ENCODE results near the gene LAG3.

LAG3 gene

DNA sequence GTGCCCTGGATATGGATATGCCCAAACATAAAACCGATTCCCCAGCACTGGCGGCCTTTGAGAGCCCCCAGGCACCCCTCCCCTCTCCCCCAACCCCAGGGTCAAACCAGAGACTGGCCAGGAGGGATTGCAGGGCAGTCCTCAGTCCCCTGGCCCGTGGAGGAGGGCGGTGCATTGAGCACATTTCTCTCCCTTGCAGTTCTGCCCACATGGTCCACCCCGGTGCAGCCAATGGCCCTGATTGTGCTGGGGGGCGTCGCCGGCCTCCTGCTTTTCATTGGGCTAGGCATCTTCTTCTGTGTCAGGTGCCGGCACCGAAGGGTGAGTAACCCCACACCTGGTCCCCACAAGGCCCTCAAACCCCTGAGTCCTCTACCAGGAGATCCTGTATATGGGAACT lies 45.9 kb downstream of the LAG3 start:
- DNase-seq (ENCODE audit: low read depth, low spot score) = no peak
- no peak overlapping the region for H3K4me3 ChIP-seq (ENCODE audit: low read length)

DNA sequence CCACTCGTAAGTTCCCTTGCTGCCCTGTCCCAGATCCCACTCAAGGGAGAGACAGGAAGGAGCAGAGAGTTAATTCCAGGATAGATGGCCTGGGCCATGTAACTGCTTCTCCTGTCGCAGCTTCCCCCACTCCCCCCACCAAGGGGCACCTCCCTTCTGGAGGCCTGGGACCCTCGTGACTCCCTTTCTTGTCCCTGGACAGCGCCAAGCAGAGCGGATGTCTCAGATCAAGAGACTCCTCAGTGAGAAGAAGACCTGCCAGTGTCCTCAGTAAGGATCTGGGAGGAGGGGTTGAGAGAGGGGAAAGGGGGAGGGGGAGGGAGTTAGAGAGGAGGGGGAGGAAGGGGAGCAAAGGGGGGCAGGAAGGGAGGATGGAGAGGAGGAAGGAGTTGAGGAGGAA lies 46.3 kb downstream of the LAG3 start:
- no peak for DNase-seq (ENCODE audit: low read depth, low spot score)
- H3K4me3 ChIP-seq (ENCODE audit: low read length) = no peak overlapping the region

DNA sequence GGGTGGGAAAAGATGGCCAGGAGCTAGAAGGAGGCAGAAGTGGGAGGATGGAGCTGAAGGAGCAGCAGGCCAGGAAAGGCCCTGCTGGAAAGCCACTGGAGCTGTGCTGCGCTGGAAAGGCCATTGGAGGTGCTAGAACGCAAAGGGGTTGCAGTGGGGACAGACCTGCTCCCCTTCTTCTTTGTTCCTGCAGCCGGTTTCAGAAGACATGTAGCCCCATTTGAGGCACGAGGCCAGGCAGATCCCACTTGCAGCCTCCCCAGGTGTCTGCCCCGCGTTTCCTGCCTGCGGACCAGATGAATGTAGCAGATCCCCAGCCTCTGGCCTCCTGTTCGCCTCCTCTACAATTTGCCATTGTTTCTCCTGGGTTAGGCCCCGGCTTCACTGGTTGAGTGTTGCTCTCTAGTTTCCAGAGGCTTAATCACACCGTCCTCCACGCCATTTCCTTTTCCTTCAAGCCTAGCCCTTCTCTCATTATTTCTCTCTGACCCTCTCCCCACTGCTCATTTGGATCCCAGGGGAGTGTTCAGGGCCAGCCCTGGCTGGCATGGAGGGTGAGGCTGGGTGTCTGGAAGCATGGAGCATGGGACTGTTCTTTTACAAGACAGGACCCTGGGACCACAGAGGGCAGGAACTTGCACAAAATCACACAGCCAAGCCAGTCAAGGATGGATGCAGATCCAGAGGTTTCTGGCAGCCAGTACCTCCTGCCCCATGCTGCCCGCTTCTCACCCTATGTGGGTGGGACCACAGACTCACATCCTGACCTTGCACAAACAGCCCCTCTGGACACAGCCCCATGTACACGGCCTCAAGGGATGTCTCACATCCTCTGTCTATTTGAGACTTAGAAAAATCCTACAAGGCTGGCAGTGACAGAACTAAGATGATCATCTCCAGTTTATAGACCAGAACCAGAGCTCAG lies 47.0 kb downstream of the LAG3 start:
- no peak overlapping the region for H3K4me3 ChIP-seq (ENCODE audit: low read length)
- no peak for DNase-seq (ENCODE audit: low read depth, low spot score)

DNA sequence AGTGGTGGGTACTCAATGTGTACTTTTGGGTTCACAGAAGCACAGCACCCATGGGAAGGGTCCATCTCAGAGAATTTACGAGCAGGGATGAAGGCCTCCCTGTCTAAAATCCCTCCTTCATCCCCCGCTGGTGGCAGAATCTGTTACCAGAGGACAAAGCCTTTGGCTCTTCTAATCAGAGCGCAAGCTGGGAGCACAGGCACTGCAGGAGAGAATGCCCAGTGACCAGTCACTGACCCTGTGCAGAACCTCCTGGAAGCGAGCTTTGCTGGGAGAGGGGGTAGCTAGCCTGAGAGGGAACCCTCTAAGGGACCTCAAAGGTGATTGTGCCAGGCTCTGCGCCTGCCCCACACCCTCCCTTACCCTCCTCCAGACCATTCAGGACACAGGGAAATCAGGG lies 47.8 kb downstream of the LAG3 start:
- DNase-seq (ENCODE audit: low read depth, low spot score) = no peak
- no peak overlapping the region for H3K4me3 ChIP-seq (ENCODE audit: low read length)

DNA sequence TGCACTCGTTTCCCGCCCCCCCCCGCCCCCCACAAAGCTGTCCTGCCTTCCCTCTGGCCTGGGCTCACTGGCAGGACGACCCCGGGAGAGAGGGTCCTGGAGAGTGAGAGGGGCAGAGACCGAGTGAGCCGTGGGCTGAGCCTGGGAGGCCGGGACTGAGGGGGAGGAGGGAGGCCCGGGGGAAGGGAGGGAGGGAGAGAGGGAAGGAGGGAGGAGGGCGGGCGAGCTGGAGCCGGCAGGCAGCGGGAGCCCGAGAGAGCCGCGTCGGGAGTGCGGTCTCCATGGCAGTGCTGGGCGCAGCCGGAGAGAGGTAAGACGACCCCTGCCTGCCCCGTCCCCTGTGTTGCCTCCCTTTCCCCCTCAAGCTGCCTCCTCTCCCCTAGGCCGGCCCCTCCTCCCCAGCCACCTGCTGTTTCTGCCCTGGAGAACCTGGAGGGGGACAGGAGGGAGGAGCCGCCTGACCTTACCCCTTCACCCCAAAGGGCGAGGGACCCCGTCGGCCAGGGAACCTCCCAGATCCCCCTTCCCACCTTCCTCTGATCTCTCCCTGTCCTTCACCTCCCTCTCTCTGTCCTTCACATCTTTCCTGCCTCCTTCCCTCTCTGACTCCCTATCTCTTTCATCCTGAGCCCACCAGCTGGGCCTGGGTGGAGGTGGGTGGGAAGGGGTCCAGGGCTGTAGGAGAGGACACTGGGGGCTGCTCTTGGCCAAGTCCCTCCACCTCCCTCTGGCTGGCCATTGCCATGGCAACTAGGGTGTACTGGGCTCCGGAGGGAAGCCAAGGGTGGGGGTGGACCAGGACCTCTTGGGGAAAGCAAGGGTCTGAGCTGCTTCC lies 49.5 kb downstream of the LAG3 start, which contains the start of gene GPR162:
Gene GPR162, plus strand, starts transcription at position 231 of the 835 bp plus-strand sequence. CDS start 2,078 bp downstream, outside the sequence.
- peak within 1 kb of the TSS; percentile 42 for H3K4me3 ChIP-seq (ENCODE audit: low read length)
- DNase-seq (ENCODE audit: low read depth, low spot score) = no peak

DNA sequence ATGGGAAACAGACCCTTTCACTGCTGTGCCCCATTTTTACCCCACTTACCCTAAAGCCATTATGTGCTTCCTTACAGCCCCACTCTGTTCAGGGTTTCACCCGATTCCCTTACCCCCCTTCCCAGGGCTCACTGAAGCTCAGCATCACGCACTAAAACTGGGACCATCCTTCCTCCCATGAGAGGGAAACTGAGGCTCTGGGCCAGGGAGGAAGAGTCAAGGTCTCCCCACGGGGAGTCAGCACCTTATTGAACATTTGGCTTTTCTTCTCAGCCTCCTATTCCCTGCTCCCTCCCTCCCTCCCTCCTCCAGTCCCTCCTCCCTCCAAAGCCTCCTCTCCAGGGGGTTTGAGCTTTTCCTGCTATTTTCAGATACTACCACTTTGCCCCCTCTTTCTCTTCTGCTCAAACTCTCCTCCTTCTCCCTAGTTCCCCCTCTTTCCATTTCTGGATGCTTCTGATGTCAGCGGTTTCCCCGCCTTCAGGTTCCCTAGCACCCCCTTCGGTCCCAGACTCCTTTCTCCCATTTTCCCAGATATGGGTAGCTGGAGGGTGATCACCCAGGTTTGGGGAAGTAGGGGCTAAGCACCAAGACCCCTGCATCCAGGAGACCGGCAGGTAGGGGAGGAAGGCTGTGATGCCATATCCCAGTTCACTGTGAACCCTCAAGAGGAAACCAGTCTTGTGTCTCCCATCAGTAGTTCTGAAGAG lies 50.3 kb downstream of the LAG3 start:
- no peak for DNase-seq (ENCODE audit: low read depth, low spot score)
- no peak overlapping the region for H3K4me3 ChIP-seq (ENCODE audit: low read length)

- DNase-seq (ENCODE audit: low read depth, low spot score) = no peak
- no peak overlapping the region for H3K4me3 ChIP-seq (ENCODE audit: low read length)
Observed at GRCh38 chr12:6823182-6824084, 51.1 kb downstream of the LAG3 start.

DNA sequence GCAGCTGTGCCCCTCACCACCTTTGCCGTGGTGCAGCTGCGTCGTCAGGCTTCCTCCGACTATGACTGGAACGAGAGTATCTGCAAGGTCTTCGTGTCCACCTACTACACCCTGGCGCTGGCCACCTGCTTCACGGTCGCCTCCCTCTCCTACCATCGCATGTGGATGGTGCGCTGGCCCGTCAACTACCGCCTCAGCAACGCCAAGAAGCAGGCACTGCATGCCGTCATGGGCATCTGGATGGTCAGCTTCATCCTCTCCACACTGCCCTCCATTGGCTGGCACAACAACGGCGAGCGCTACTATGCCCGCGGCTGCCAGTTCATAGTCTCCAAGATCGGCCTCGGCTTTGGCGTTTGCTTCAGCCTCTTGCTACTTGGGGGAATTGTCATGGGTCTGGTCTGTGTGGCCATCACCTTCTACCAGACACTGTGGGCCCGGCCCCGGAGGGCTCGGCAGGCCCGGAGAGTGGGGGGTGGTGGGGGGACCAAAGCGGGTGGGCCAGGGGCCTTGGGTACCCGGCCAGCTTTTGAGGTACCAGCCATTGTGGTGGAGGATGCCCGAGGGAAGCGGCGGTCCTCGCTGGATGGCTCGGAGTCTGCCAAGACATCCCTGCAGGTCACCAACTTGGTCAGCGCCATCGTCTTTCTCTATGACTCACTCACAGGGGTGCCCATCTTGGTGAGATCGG lies 51.9 kb downstream of the LAG3 start:
- no peak for DNase-seq (ENCODE audit: low read depth, low spot score)
- no peak overlapping the region for H3K4me3 ChIP-seq (ENCODE audit: low read length)

DNA sequence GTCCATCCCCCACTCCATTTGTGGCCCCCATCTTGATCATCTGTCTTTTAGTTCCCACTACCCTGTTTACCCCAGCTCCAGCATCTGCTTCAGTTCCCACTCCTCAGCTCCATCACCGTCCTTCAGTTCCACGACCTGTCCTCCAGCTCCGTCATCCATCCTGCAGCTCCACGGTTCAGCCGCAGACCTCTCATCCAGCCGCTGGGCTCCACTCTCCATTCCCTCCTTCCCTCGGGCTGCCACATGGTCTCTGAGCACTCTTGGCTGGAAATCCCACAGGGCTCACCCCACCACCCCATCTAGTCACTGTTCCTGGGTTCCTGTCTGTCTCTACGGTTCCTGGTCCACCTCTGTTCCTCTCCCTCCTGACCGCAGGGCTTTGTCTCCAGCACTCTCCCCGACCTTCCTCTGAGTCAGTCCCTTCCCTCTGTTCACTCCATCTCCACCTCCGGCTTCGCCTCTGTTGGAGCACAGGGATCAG lies 52.6 kb downstream of the LAG3 start:
- DNase-seq (ENCODE audit: low read depth, low spot score) = no peak
- no peak overlapping the region for H3K4me3 ChIP-seq (ENCODE audit: low read length)

DNA sequence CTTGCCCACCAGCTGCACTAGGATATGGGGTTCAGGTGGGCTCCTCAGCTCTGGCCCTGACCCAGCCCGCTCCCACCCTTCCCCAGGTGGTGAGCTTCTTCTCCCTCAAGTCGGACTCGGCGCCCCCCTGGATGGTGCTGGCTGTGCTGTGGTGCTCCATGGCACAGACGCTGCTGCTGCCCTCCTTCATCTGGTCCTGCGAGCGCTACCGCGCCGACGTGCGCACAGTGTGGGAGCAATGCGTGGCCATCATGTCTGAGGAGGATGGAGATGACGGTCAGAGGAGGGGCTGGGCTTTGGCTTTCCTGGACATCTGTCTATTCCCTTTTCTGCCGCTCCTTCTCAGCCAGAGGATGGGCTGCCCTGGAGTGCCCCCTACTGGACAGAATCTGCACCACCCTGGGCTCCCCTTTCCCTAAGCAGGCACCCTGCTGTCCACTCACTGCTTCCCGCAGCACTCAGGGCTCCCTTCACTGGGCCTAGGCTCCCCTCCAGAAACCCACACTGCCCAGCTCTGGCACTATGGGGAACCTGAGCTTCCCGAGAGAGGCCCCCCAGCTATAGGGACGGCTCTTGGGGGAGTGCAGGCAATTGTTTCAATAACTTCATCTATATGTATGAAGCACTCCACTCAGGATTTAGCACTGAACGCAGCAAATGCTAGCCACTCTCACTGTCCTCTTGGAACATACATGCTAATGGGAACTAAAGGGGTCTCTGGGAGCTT lies 53.2 kb downstream of the LAG3 start:
- peak; percentile 45 for DNase-seq (ENCODE audit: low read depth, low spot score)
- no peak overlapping the region for H3K4me3 ChIP-seq (ENCODE audit: low read length)

DNA sequence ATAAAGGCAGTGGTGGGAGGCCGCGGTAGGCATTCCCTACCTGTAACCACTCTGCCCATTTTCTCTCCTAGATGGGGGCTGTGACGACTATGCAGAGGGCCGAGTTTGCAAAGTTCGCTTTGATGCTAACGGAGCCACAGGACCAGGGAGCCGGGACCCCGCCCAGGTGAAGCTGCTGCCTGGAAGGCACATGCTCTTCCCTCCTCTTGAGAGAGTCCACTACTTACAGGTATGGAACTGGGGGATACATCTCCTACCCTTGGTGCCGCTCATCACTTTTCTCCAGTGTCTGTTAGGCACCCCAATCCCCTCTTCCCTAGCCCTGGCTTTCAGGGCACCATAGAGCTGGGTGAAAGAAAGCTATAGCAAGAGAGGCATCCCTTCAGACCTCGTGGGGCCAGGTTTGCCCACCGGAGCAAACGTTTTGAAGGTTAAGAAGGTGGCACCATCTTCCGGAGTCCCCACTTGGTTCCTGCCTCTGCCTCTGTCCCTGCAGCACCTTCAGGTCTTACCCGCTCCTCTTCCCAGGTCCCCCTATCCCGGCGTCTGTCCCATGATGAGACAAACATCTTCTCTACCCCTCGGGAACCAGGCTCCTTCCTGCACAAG lies 53.9 kb downstream of the LAG3 start:
- no peak for DNase-seq (ENCODE audit: low read depth, low spot score)
- H3K4me3 ChIP-seq (ENCODE audit: low read length) = no peak overlapping the region

GRCh38 chr12:6826734-6827436 lies 54.6 kb downstream of the LAG3 start:
- H3K4me3 ChIP-seq (ENCODE audit: low read length) = no peak overlapping the region
- DNase-seq (ENCODE audit: low read depth, low spot score) = no peak

DNA sequence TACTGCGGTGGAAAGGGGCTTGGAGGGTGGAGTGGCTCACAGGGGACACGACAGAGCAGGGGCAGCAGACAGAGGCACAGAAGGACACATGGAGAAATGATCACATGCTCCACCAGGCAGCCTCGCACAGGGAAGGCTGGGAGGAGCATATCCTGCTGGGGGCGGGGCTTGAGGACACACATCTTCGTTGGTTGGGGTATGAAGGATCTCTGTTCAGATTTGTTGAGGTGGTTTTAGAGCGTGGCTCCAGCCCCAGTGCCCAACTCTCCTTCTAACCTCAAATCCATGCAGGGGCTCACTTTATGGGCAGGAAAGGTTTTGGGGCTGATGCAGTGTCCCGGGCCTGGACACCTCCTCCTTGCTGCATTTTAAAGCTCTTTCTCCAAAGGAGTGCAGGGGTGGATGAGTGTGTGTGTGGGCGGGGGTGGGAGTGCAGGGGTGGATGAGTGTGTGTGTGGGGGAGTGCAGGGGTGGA lies 55.2 kb downstream of the LAG3 start:
- H3K4me3 ChIP-seq (ENCODE audit: low read length) = no peak overlapping the region
- peak; percentile 66 for DNase-seq (ENCODE audit: low read depth, low spot score)
